IMR-90 (cell line): ENCODE data around the gene SLAMF6. TPM values are rescaled to one million over a fixed set of nuclear protein-coding genes. Genes with fewer than 3 reads are reported as not detected.

Source experiments
- polyA plus RNA-seq, 3 experiments: library from polyadenylated mRNA; depleted of rRNA; stranded (reverse); fragments of >200 nt; gene quantifications; 2 replicates each; pipeline ENCODE4 v1.2.3, GENCODE V29; 2012; ENCODE audit warnings: low replicate concordance in 1 of 3
- total RNA-seq: library from RNA; depleted of rRNA; stranded (reverse); fragments of >200 nt; gene quantifications from 2 replicates; pipeline ENCODE4 v1.2.3, GENCODE V29; 2012; rRNA removed

The SLAMF6 gene
- total and polyA plus RNA-seq, 2 of the 4 experiments (the other 2 are of a cell fraction) = not detected

Other genes starting within 250 kb of the SLAMF6 start
- 43.3 and 67.7 TPM in 2 replicates for gene PEX19, start 238.1 kb downstream of the SLAMF6 start, total RNA-seq
- gene PEX19, start 238.1 kb downstream of the SLAMF6 start, polyA plus RNA-seq (2012; rRNA removed) = 37.7 and 44.5 TPM in 2 replicates
- 377 and 436 TPM in 2 replicates for gene COPA, start 180.0 kb downstream of the SLAMF6 start, total RNA-seq
- gene COPA, start 180.0 kb downstream of the SLAMF6 start, polyA plus RNA-seq (2012; rRNA removed) = 201 and 204 TPM in 2 replicates
- gene NCSTN, start 179.9 kb downstream of the SLAMF6 start, total RNA-seq = 46.7 and 60.2 TPM in 2 replicates
- 182 and 194 TPM in 2 replicates for gene NCSTN, start 179.9 kb downstream of the SLAMF6 start, polyA plus RNA-seq (2012; rRNA removed)
- gene NHLH1, start 156.2 kb downstream of the SLAMF6 start, total RNA-seq = not detected in 2 replicates
- 0.14 and 0.26 TPM in 2 replicates for gene NHLH1, start 156.2 kb downstream of the SLAMF6 start, polyA plus RNA-seq (2012; rRNA removed)
- gene VANGL2, start 122.7 kb downstream of the SLAMF6 start, total RNA-seq = 0.28 and 0.36 TPM in 2 replicates
- gene VANGL2, start 122.7 kb downstream of the SLAMF6 start, polyA plus RNA-seq (2012; rRNA removed) = 3.2 and 3.6 TPM in 2 replicates
- gene CD84, start 56.2 kb upstream of the SLAMF6 start, total RNA-seq = not detected in 2 replicates
- not detected in 2 replicates for gene CD84, start 56.2 kb upstream of the SLAMF6 start, polyA plus RNA-seq (2012; rRNA removed)
- not detected in 2 replicates for gene SLAMF1, start 123.8 kb upstream of the SLAMF6 start, total RNA-seq
- gene SLAMF1, start 123.8 kb upstream of the SLAMF6 start, polyA plus RNA-seq (2012; rRNA removed) = not detected in 2 replicates
- gene CD48, start 188.6 kb upstream of the SLAMF6 start, total RNA-seq = not detected in 2 replicates
- gene CD48, start 188.6 kb upstream of the SLAMF6 start, polyA plus RNA-seq (2012; rRNA removed) = not detected in 2 replicates
- gene SLAMF7, start 216.0 kb upstream of the SLAMF6 start, total RNA-seq = not detected in 2 replicates
- not detected in 2 replicates for gene SLAMF7, start 216.0 kb upstream of the SLAMF6 start, polyA plus RNA-seq (2012; rRNA removed)